A673 (cell line): ENCODE measurements around the gene LRRC74B. TPM values are rescaled to one million over a fixed set of nuclear protein-coding genes. Genes with fewer than 3 reads are reported as not detected.

ENCODE experiments used
- BruUV-seq: library from RNA; stranded (reverse); fragments of 400-500 nt; replicated peaks from 2 replicates; lab custom pipeline; 2021; lab: Mats Ljungman, UMichigan
- CTCF ChIA-PET: fragments of 300-600 bp; sonication (Branson Sonifier 250); formaldehyde crosslinking; loops from one replicate; lab custom pipeline; 2022; ENCODE audit warnings: antibody characterized with exemption; lab: Charles Lee
- POLR2A ChIA-PET: fragments of 300-600 bp; sonication (Branson Sonifier 250); formaldehyde crosslinking; loops from one replicate; lab custom pipeline; 2022; ENCODE audit warnings: antibody characterized with exemption; ENCODE audit not compliant: low non-redundant PET; lab: Charles Lee
- DNase-seq: peaks from one replicate; pipeline ENCODE4 v3.0.0-alpha.2; 2015; ENCODE audit warnings: low spot score
- H3K27ac ChIP-seq: fragments of 200-600 bp; sonication (generic); 2 replicates; pipeline ENCODE4 v1.5.1; 2016; ENCODE audit warnings: mixed run types, low read depth, mild to moderate bottlenecking, mixed read lengths, antibody characterized with exemption, low read length; ENCODE audit not compliant: poor library complexity, severe bottlenecking
- H3K27me3 ChIP-seq: fragments of 200-600 bp; sonication (generic); replicated peaks from 2 replicates; pipeline ENCODE4 v1.6.1; 2017; ENCODE audit warnings: mixed run types, low read depth, mild to moderate bottlenecking, mixed read lengths, antibody characterized with exemption, low read length; ENCODE audit not compliant: insufficient read depth, poor library complexity
- H3K36me3 ChIP-seq: fragments of 200-600 bp; sonication (generic); 2 replicates; pipeline ENCODE4 v1.6.1; 2016; ENCODE audit warnings: mixed run types, mild to moderate bottlenecking, mixed read lengths, antibody characterized with exemption, low read length; ENCODE audit not compliant: insufficient read depth, poor library complexity, severe bottlenecking
- H3K4me1 ChIP-seq: fragments of 200-600 bp; sonication (generic); 2 replicates; pipeline ENCODE4 v1.6.1; 2017; ENCODE audit warnings: mixed run types, mild to moderate bottlenecking, mixed read lengths, antibody characterized with exemption, low read length; ENCODE audit not compliant: insufficient read depth, poor library complexity, severe bottlenecking
- H3K4me3 ChIP-seq: fragments of 200-600 bp; sonication (generic); 2 replicates; pipeline ENCODE4 v1.5.1; 2016; ENCODE audit warnings: low read depth, mixed run types, mild to moderate bottlenecking, mixed read lengths, low read length; ENCODE audit not compliant: poor library complexity, severe bottlenecking
- H3K9me3 ChIP-seq: fragments of 200-600 bp; sonication (generic); 2 replicates; pipeline ENCODE4 v1.6.1; 2016; ENCODE audit warnings: mixed run types, low read depth, mild to moderate bottlenecking, mixed read lengths, antibody characterized with exemption, low read length; ENCODE audit not compliant: poor library complexity, severe bottlenecking
- EZH2 ChIP-seq: fragments of 200-600 bp; sonication (generic); IDR thresholded peaks from 2 replicates; pipeline ENCODE4 v1.6.1; 2017; ENCODE audit warnings: borderline replicate concordance, low read depth, mild to moderate bottlenecking, mixed read lengths, antibody characterized with exemption, low read length; ENCODE audit not compliant: poor library complexity, severe bottlenecking
- intact Hi-C: fragments of 100-400 bp; cut with micrococcal nuclease; formaldehyde crosslinking; loops from one replicate; pipeline ENCODE4 v1.10.0; 2022; ENCODE audit not compliant: unreplicated experiment
- total RNA-seq: library from RNA; stranded (reverse); gene quantifications from 2 replicates; pipeline ENCODE4 v1.2.3, GENCODE V29; 2021
- TF ChIP-seq, protein P1 (sequence below): fragments of 300-800, 200-600 bp; sonication (generic); conservative IDR thresholded peaks from 2 replicates; pipeline ENCODE4 v1.5.1; 2017; ENCODE audit warnings: low read depth, mild to moderate bottlenecking, antibody characterized with exemption, low read length, moderate library complexity, mixed read lengths

The LRRC74B gene
- total RNA-seq, 1 experiment from 2014 or later: not detected

DNA sequence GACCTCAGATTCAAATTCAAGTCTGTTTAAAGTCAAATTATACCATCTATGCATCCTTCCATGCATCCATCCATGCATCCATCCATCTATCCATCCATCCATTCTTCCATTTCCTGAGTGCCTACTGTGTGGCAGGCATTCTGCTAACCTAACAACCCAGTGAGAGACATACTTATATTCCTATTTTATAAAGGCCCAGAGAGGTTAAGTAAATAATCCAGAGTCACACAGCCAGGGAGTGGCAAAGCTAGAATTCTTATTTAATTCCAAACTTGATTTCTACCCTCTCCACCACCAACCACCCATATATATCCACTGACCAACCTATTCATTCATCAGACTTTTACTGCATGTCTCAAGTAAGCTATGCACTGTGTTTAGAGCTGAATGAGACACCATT lies 53.8 kb downstream of the LRRC74B start:
- Histone ChIP-seq H3K9me3 (no peaks in the 10 kb centered on the region), H3K27ac (no peak overlapping the region), H3K4me3 (no peak overlapping the region), H3K27me3 (no peaks in the 10 kb centered on the region), H3K4me1 (no peaks in the 10 kb centered on the region), H3K36me3 (no peaks in the 10 kb centered on the region)
- BruUV-seq: no TSS peak
- no peak for TF ChIP-seq EZH2
- TF ChIP-seq, protein P1, sequence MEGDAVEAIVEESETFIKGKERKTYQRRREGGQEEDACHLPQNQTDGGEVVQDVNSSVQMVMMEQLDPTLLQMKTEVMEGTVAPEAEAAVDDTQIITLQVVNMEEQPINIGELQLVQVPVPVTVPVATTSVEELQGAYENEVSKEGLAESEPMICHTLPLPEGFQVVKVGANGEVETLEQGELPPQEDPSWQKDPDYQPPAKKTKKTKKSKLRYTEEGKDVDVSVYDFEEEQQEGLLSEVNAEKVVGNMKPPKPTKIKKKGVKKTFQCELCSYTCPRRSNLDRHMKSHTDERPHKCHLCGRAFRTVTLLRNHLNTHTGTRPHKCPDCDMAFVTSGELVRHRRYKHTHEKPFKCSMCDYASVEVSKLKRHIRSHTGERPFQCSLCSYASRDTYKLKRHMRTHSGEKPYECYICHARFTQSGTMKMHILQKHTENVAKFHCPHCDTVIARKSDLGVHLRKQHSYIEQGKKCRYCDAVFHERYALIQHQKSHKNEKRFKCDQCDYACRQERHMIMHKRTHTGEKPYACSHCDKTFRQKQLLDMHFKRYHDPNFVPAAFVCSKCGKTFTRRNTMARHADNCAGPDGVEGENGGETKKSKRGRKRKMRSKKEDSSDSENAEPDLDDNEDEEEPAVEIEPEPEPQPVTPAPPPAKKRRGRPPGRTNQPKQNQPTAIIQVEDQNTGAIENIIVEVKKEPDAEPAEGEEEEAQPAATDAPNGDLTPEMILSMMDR: no peak
- intact Hi-C loops: no loop called here
- ChIA-PET POLR2A (no interaction called here), CTCF (no interaction called here)
- no peak for DNase-seq

- H3K4me3 ChIP-seq: no peak overlapping the region
- BruUV-seq: no TSS peak
- ChIA-PET POLR2A (no interaction called here), CTCF (no interaction called here)
- H3K27ac ChIP-seq: no peak overlapping the region
- no peaks in the 10 kb centered on the region for H3K4me1 ChIP-seq
- DNase-seq: no peak
- no peaks in the 10 kb centered on the region for H3K36me3 ChIP-seq
- H3K9me3 ChIP-seq: no peaks in the 10 kb centered on the region
- no peaks in the 10 kb centered on the region for H3K27me3 ChIP-seq
- no peak for TF ChIP-seq EZH2
- TF ChIP-seq, protein P1: no peak
- intact Hi-C loops: no loop called here
Measured at GRCh38 chr22:21100149-21101032, 54.6 kb downstream of the LRRC74B start.

- Histone ChIP-seq H3K4me1 (no peaks in the 10 kb centered on the region), H3K27me3 (no peaks in the 10 kb centered on the region), H3K4me3 (no peak overlapping the region), H3K36me3 (no peaks in the 10 kb centered on the region), H3K27ac (no peak overlapping the region), H3K9me3 (no peaks in the 10 kb centered on the region)
- CTCF ChIA-PET: interaction anchor here (0.6 to 1.1 kb wide), 2 partner anchors 540 to 588 kb away, joined by 3 to 4 read pairs; partner anchors contain the start of gene SDF2L1
- TF ChIP-seq EZH2: no peak
- TF ChIP-seq, protein P1: no peak
- intact Hi-C loops: no loop called here
- DNase-seq: no peak
- BruUV-seq: no TSS peak
- POLR2A ChIA-PET: no interaction called here
Measured at GRCh38 chr22:21101877-21102638, 56.3 kb downstream of the LRRC74B start.
